Adrenal gland (tissue), 5 donors: ENCODE results near the gene MEOX1.

Experiments
- POLR2A ChIP-seq, 2 donors: fragments of 450-650 bp; IDR thresholded peaks; one replicate each; pipeline ENCODE4 v1.6.1; 2017; ENCODE audit warnings: antibody characterized with exemption in 2 of 2, mild to moderate bottlenecking in 2 of 2, moderate library complexity in 1 of 2
- TF ChIP-seq, protein P1 (sequence below), 6 experiments: fragments of 450-650 bp in 4 of 6; fragments of 200-600 bp in 2 of 6; sonication (generic) in 1 of 6; IDR thresholded peaks; 1 replicate in 5 of 6; 2 replicates in 1 of 6; pipeline versions ENCODE4 v1.5.1 to v1.8.0; 2016 to 2021; ENCODE audit warnings: antibody characterized with exemption in 6 of 6, mild to moderate bottlenecking in 2 of 6, moderate library complexity in 1 of 6
- donor health status: DM: no; HTN: no; CAD: no.

DNA sequence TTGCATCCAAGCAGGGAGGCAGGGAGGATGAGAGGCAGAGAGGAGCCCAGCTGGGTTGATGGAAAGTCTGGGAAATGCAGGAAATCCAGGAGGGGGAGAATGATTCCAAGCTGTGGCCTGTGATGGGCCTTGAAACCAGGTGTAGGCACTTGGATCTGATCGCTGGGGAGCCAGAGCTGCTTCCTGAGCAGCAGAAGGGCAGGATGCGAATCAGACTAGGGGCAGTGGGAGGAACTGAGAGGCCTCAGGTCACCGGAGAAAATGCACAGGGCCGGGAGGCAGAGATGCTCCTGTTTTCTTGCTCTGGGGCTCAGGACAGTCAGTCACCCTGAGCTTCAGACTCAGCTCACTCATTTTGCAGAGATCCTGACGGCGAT is 29.6 kb upstream of the MEOX1 start:
- TF ChIP-seq, protein P1, sequence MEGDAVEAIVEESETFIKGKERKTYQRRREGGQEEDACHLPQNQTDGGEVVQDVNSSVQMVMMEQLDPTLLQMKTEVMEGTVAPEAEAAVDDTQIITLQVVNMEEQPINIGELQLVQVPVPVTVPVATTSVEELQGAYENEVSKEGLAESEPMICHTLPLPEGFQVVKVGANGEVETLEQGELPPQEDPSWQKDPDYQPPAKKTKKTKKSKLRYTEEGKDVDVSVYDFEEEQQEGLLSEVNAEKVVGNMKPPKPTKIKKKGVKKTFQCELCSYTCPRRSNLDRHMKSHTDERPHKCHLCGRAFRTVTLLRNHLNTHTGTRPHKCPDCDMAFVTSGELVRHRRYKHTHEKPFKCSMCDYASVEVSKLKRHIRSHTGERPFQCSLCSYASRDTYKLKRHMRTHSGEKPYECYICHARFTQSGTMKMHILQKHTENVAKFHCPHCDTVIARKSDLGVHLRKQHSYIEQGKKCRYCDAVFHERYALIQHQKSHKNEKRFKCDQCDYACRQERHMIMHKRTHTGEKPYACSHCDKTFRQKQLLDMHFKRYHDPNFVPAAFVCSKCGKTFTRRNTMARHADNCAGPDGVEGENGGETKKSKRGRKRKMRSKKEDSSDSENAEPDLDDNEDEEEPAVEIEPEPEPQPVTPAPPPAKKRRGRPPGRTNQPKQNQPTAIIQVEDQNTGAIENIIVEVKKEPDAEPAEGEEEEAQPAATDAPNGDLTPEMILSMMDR (IDR thresholded peaks at IDR 0.05), result no peak
- no peak for TF ChIP-seq POLR2A (IDR thresholded peaks at IDR 0.05)
